Ovary (tissue), 9 donors: ENCODE results near the gene CNGA3. TPM values are rescaled to one million over a fixed set of nuclear protein-coding genes. Genes with fewer than 3 reads are reported as not detected.

ENCODE experiments used
- DNase-seq, 5 donors: peaks; one replicate each; pipeline ENCODE4 v3.0.0-alpha.2; 2019 to 2020
- H3K27ac ChIP-seq, 2 donors: fragments of 200-600 bp; one replicate each; pipeline versions ENCODE4 v1.5.1 to v1.8.0; 2019 to 2022
- H3K27me3 ChIP-seq: fragments of 200-600 bp; one replicate; pipeline ENCODE4 v1.8.0; 2022
- H3K36me3 ChIP-seq: fragments of 200-600 bp; sonication (generic); one replicate; pipeline ENCODE4 v1.5.1; 2019
- H3K4me1 ChIP-seq: one replicate; pipeline ENCODE4 v1.8.1; 2013; ENCODE audit warnings: mild to moderate bottlenecking, moderate library complexity; ENCODE audit not compliant: insufficient read depth
- H3K4me3 ChIP-seq: fragments of 200-600 bp; sonication (generic); one replicate; pipeline ENCODE4 v1.5.1; 2017
- H3K9me3 ChIP-seq, 2 donors: fragments of 200-600 bp in 1 of 2; sonication (generic) in 1 of 2; one replicate each; pipeline versions ENCODE4 v1.5.1 to v1.8.1; 2013 to 2019; ENCODE audit warnings: mild to moderate bottlenecking in 1 of 2, moderate library complexity in 1 of 2
- CTCF ChIP-seq, 3 donors: fragments of 450-650 bp in 2 of 3; fragments of 200-600 bp in 1 of 3; IDR thresholded peaks; one replicate each; pipeline versions ENCODE4 v1.5.1 to v1.8.0; 2016 to 2022; ENCODE audit warnings: antibody characterized with exemption in 3 of 3, mild to moderate bottlenecking in 1 of 3
- EP300 ChIP-seq: sonication (generic); formaldehyde crosslinking; IDR thresholded peaks from one replicate; pipeline ENCODE4 v1.6.1; 2017; ENCODE audit warnings: antibody characterized with exemption
- POLR2A ChIP-seq: fragments of 450-650 bp; IDR thresholded peaks from one replicate; pipeline ENCODE4 v1.6.1; 2017; ENCODE audit warnings: antibody characterized with exemption, mild to moderate bottlenecking, moderate library complexity
- WGBS, 3 donors: extraction: QIAGEN DNeasy Blood & Tissue Kit in 1 of 3; methylation state at CpG; one replicate each; pipeline versions ENCODE4 v1.1.5 to v1.1.7; 2013 to 2017; 5-methylcytosine and 5-hydroxymethylcytosine counted together
- intact Hi-C, 4 donors: fragments of 100-400 bp; cut with DNase I; formaldehyde crosslinking; loops; one replicate each; pipeline versions ENCODE4 v1.11.0 to v1.15.1; 2022 to 2023
- polyA plus RNA-seq, 2 donors: library from polyadenylated mRNA; stranded (reverse); fragments of 200-250 nt in 1 of 2; fragments of 350-450 nt in 1 of 2; fragmentation: Illumina TruSeq in 1 of 2; extraction: RNeasy Lipid Tissue Mini Kit (QIAGEN cat#74804) in 1 of 2; gene quantifications; one replicate each; pipeline ENCODE4 v1.2.3, GENCODE V29; 2013 to 2014
- total RNA-seq, 7 donors: library from RNA; depleted of rRNA in 2 of 7; stranded (reverse); fragments of >200 nt in 2 of 7; fragmentation: NEBNext Ultra II Directional in 3 of 7; extraction: Animal tissue kit (Norgen Biotek cat#: 25700) in 3 of 7; gene quantifications; one replicate each; pipeline versions ENCODE4 v1.1.0 to v1.2.4, GENCODE V29; 2016 to 2023
- donor health status: DM: no; HTN: no; CAD: no; lungs with moderate emphysema.
- donor health status: DM: no; HTN: no; CAD: no.
- donor health status: Bipolar disorder and iron deficiency.
- donor health status: DM: yes; HTN: yes; CAD: no.
- donor health status: DM: no; HTN: no; CAD: no.
- donor health status: DM: yes; HTN: yes; CAD: no.

Gene CNGA3
- total and polyA plus RNA-seq, 9 donors: 0.05 to 0.34 (median 0.10) TPM; not detected in 6

GRCh38 chr2:98388601-98389250 lies 42.5 kb downstream of the CNGA3 start:
- no peak overlapping the region for H3K4me3 ChIP-seq

GRCh38 chr2:98389251-98389605 lies 43.0 kb downstream of the CNGA3 start:
- Histone ChIP-seq H3K4me3 (no peak overlapping the region), H3K4me1 (peaks cover 2% of the 10 kb centered on the region), H3K27ac (no peak overlapping the region), H3K36me3 (no peaks in the 10 kb centered on the region), H3K9me3 (no peaks in the 10 kb centered on the region), H3K27me3 (no peaks in the 10 kb centered on the region)
- TF ChIP-seq POLR2A: no peak
- TF ChIP-seq EP300: no peak
- TF ChIP-seq CTCF (IDR thresholded peaks at IDR 0.05): no peak
- DNase-seq: no peak
- WGBS, 3 donors: 87 to 92% (median 89%) methylated on average over 4 of the region's 4 CpGs
- intact Hi-C loops: loop anchor here in 2 of 4 donors (2.0 to 5.0 kb wide), 2 partner anchors 582 kb away; no protein-coding TSS in a partner anchor

More at GRCh38 chr2:98388601-98389250, 42.5 kb downstream of the CNGA3 start:
- H3K27ac ChIP-seq: no peak overlapping the region
- H3K36me3 ChIP-seq: no peaks in the 10 kb centered on the region
- no peak for DNase-seq
- intact Hi-C loops: loop anchor here in 2 of 4 donors (2.0 to 5.0 kb wide), 2 partner anchors 581 to 582 kb away; no protein-coding TSS in a partner anchor
- no peak for TF ChIP-seq POLR2A
- TF ChIP-seq CTCF (IDR thresholded peaks at IDR 0.05): no peak
- no peak for TF ChIP-seq EP300
- 86 to 92% (median 88%) methylated on average over 17 of the region's 17 CpGs for WGBS, 3 donors
- H3K9me3 ChIP-seq: no peaks in the 10 kb centered on the region
- peaks cover 2% of the 10 kb centered on the region for H3K4me1 ChIP-seq
- H3K27me3 ChIP-seq: no peaks in the 10 kb centered on the region

GRCh38 chr2:98390571-98391476 lies 44.6 kb downstream of the CNGA3 start:
- 84 to 89% (median 84%) methylated on average over 19 of the region's 19 CpGs for WGBS, 3 donors
- no peaks in the 10 kb centered on the region for H3K36me3 ChIP-seq
- no peak for TF ChIP-seq EP300
- TF ChIP-seq CTCF (IDR thresholded peaks at IDR 0.05): no peak
- TF ChIP-seq POLR2A: no peak
- H3K4me1 ChIP-seq: no peaks in the 10 kb centered on the region
- DNase-seq: no peak
- H3K27me3 ChIP-seq: no peaks in the 10 kb centered on the region
- H3K4me3 ChIP-seq: no peak overlapping the region
- no peak overlapping the region for H3K27ac ChIP-seq
- no peaks in the 10 kb centered on the region for H3K9me3 ChIP-seq
- intact Hi-C loops: no loop called here

- Histone ChIP-seq H3K4me1 (no peaks in the 10 kb centered on the region), H3K36me3 (no peaks in the 10 kb centered on the region), H3K27ac (no peak overlapping the region), H3K27me3 (no peaks in the 10 kb centered on the region), H3K9me3 (no peaks in the 10 kb centered on the region), H3K4me3 (no peak overlapping the region)
- DNase-seq: no peak
- intact Hi-C loops: no loop called here
- TF ChIP-seq EP300 (no peak), POLR2A (no peak), CTCF (IDR thresholded peaks at IDR 0.05) (no peak)
- WGBS, 3 donors: 88 to 92% (median 89%) methylated on average over 18 of the region's 18 CpGs
Observed at GRCh38 chr2:98391581-98392270, 45.5 kb downstream of the CNGA3 start.
